WTC11 (cell line): ENCODE results near the gene UPF2. TPM values are rescaled to one million over a fixed set of nuclear protein-coding genes. Genes with fewer than 3 reads are reported as not detected.
A peak's percentile ranks its signal among the peaks of the same experiment; 100 is the strongest.

Source experiments
- ATAC-seq: fragments of 200-7000 bp; cut with Tn5 transposase; 2 replicates; pipeline ENCODE4 v1.10.0; 2021; ENCODE audit warnings: mild to moderate bottlenecking, moderate library complexity
- CTCF ChIA-PET: fragments of 300-600 bp; sonication (Branson Sonifier 250); formaldehyde crosslinking; loops from one replicate; lab custom pipeline; 2021; ENCODE audit warnings: antibody characterized with exemption; lab: Charles Lee
- POLR2A ChIA-PET: fragments of 350-600 bp; sonication (Branson Sonifier 250); formaldehyde crosslinking; loops from one replicate; lab custom pipeline; 2021; ENCODE audit warnings: antibody characterized with exemption; lab: Charles Lee
- DNase-seq: peaks from one replicate; pipeline ENCODE4 v3.0.0; 2021; ENCODE audit warnings: low spot score
- H3K27ac Mint-ChIP-seq: 2 replicates; pipeline ENCODE4 v1.8.0; 2021; ENCODE audit warnings: mixed read lengths
- H3K27me3 Mint-ChIP-seq: 2 replicates; pipeline ENCODE4 v1.8.0; 2021; ENCODE audit warnings: low read depth, mild to moderate bottlenecking, moderate library complexity, mixed read lengths
- H3K36me3 Mint-ChIP-seq: 2 replicates; pipeline ENCODE4 v1.8.0; 2021; ENCODE audit warnings: mixed read lengths
- H3K4me1 Mint-ChIP-seq: 2 replicates; pipeline ENCODE4 v1.8.0; 2022; ENCODE audit warnings: mixed read lengths
- H3K4me3 Mint-ChIP-seq: 2 replicates; pipeline ENCODE4 v1.8.0; 2021; ENCODE audit warnings: mild to moderate bottlenecking, moderate library complexity, mixed read lengths
- H3K9me3 Mint-ChIP-seq: 2 replicates; pipeline ENCODE4 v1.8.0; 2021; ENCODE audit warnings: mixed read lengths
- CREM ChIP-seq: sonication (generic); formaldehyde crosslinking; IDR thresholded peaks from 2 replicates; pipeline ENCODE4 v1.8.1; 2022; ENCODE audit warnings: mild to moderate bottlenecking, missing genetic modification reagents, moderate library complexity
- ESRRA ChIP-seq: sonication (generic); formaldehyde crosslinking; IDR thresholded peaks from 2 replicates; pipeline ENCODE4 v1.8.1; 2022; ENCODE audit warnings: mild to moderate bottlenecking, missing genetic modification reagents, borderline replicate concordance
- FOXK1 ChIP-seq: sonication (generic); formaldehyde crosslinking; IDR thresholded peaks from 2 replicates; pipeline ENCODE4 v1.8.0; 2022; ENCODE audit warnings: mild to moderate bottlenecking, moderate library complexity, missing genetic modification reagents
- HMGA2 ChIP-seq: fragments of 250-450 bp; sonication (Bioruptor Pico); IDR thresholded peaks from 2 replicates; pipeline ENCODE4 v1.4.0; 2021; ENCODE audit warnings: mild to moderate bottlenecking, moderate library complexity
- MXD4 ChIP-seq: fragments of 250-450 bp; sonication (Bioruptor Pico); IDR thresholded peaks from 2 replicates; pipeline ENCODE4 v1.8.0; 2021; ENCODE audit warnings: mild to moderate bottlenecking, moderate library complexity, borderline replicate concordance
- NFATC4 ChIP-seq: fragments of 250-450 bp; sonication (Bioruptor Pico); IDR thresholded peaks from 2 replicates; pipeline ENCODE4 v1.9.0; 2021; ENCODE audit warnings: mild to moderate bottlenecking
- NFYB ChIP-seq: sonication (generic); formaldehyde crosslinking; conservative IDR thresholded peaks from 2 replicates; pipeline ENCODE4 v1.8.0; 2022; ENCODE audit warnings: low read depth, missing genetic modification reagents
- NR1H2 ChIP-seq: sonication (generic); formaldehyde crosslinking; IDR thresholded peaks from 2 replicates; pipeline ENCODE4 v1.9.0; 2021; ENCODE audit warnings: mild to moderate bottlenecking, moderate library complexity, missing genetic modification reagents
- NR2C2 ChIP-seq: sonication (generic); formaldehyde crosslinking; IDR thresholded peaks from 2 replicates; pipeline ENCODE4 v1.8.0; 2022; ENCODE audit warnings: mild to moderate bottlenecking, missing genetic modification reagents
- PRRX2 ChIP-seq: fragments of 250-450 bp; sonication (Bioruptor Pico); IDR thresholded peaks from 2 replicates; pipeline ENCODE4 v1.8.0; 2021; ENCODE audit warnings: mild to moderate bottlenecking
- SP1 ChIP-seq: sonication (generic); formaldehyde crosslinking; conservative IDR thresholded peaks from 2 replicates; pipeline ENCODE4 v1.8.1; 2022; ENCODE audit warnings: missing genetic modification reagents
- TEAD1 ChIP-seq: sonication (generic); formaldehyde crosslinking; IDR thresholded peaks from 2 replicates; pipeline ENCODE4 v1.8.0; 2022; ENCODE audit warnings: mild to moderate bottlenecking, missing genetic modification reagents
- USF1 ChIP-seq: sonication (generic); formaldehyde crosslinking; IDR thresholded peaks from 2 replicates; pipeline ENCODE4 v1.8.0; 2022; ENCODE audit warnings: mild to moderate bottlenecking, missing genetic modification reagents
- USF2 ChIP-seq: sonication (generic); formaldehyde crosslinking; IDR thresholded peaks from 2 replicates; pipeline ENCODE4 v1.8.1; 2023; ENCODE audit warnings: mild to moderate bottlenecking, missing genetic modification reagents, moderate library complexity
- total RNA-seq: library from RNA; stranded (reverse); gene quantifications from 3 replicates; pipeline ENCODE4 v1.2.3, GENCODE V29; 2021
- TF ChIP-seq, protein P1 (sequence below): sonication (generic); formaldehyde crosslinking; IDR thresholded peaks from 2 replicates; pipeline ENCODE4 v1.8.0; 2022; ENCODE audit warnings: missing genetic modification reagents
- TF ChIP-seq, protein P2 (sequence below): fragments of 250-450 bp; sonication (Bioruptor Pico); conservative IDR thresholded peaks from 2 replicates; pipeline ENCODE4 v1.9.0; 2021; ENCODE audit warnings: mild to moderate bottlenecking
- TF ChIP-seq, protein P3 (sequence below): sonication (generic); formaldehyde crosslinking; IDR thresholded peaks from 2 replicates; pipeline ENCODE4 v1.8.1; 2022; ENCODE audit warnings: mild to moderate bottlenecking, missing genetic modification reagents, moderate library complexity, borderline replicate concordance
- TF ChIP-seq, protein P4 (sequence below): sonication (generic); formaldehyde crosslinking; IDR thresholded peaks from 2 replicates; pipeline ENCODE4 v1.8.0; 2022; ENCODE audit warnings: mild to moderate bottlenecking, missing genetic modification reagents
- TF ChIP-seq, protein P5 (sequence below): sonication (generic); formaldehyde crosslinking; IDR thresholded peaks from 2 replicates; pipeline ENCODE4 v1.8.1; 2023; ENCODE audit warnings: mild to moderate bottlenecking, moderate library complexity, missing genetic modification reagents

UPF2 gene
- total RNA-seq, 1 experiment from 2014 or later, result 24.3 TPM

GRCh38 chr10:12006671-12007070, 35.9 kb downstream of the UPF2 start (continued):
- TF ChIP-seq, protein P1, sequence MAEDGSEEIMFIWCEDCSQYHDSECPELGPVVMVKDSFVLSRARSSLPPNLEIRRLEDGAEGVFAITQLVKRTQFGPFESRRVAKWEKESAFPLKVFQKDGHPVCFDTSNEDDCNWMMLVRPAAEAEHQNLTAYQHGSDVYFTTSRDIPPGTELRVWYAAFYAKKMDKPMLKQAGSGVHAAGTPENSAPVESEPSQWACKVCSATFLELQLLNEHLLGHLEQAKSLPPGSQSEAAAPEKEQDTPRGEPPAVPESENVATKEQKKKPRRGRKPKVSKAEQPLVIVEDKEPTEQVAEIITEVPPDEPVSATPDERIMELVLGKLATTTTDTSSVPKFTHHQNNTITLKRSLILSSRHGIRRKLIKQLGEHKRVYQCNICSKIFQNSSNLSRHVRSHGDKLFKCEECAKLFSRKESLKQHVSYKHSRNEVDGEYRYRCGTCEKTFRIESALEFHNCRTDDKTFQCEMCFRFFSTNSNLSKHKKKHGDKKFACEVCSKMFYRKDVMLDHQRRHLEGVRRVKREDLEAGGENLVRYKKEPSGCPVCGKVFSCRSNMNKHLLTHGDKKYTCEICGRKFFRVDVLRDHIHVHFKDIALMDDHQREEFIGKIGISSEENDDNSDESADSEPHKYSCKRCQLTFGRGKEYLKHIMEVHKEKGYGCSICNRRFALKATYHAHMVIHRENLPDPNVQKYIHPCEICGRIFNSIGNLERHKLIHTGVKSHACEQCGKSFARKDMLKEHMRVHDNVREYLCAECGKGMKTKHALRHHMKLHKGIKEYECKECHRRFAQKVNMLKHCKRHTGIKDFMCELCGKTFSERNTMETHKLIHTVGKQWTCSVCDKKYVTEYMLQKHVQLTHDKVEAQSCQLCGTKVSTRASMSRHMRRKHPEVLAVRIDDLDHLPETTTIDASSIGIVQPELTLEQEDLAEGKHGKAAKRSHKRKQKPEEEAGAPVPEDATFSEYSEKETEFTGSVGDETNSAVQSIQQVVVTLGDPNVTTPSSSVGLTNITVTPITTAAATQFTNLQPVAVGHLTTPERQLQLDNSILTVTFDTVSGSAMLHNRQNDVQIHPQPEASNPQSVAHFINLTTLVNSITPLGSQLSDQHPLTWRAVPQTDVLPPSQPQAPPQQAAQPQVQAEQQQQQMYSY (CRISPR knock-in tag), result no peak
- no peak for TF ChIP-seq CREM (CRISPR knock-in tag)
- TF ChIP-seq NR1H2 (CRISPR knock-in tag), result no peak
- TF ChIP-seq NFYB (CRISPR knock-in tag), result no peak
- no peak for TF ChIP-seq HMGA2
- TF ChIP-seq ESRRA (CRISPR knock-in tag), result no peak

GRCh38 chr10:11993834-11994468, 48.7 kb downstream of the UPF2 start:
- H3K9me3 Mint-ChIP-seq, result no peaks in the 10 kb centered on the region
- ATAC-seq (no peak), DNase-seq (no peak)
- 0 out of 2 replicates have a peak overlapping the region, but pooled peaks have one; percentile 41 for H3K27ac Mint-ChIP-seq
- POLR2A ChIA-PET, result no interaction called here
- H3K36me3 Mint-ChIP-seq, result peaks cover 21% of the 10 kb centered on the region
- no peaks in the 10 kb centered on the region for H3K4me1 Mint-ChIP-seq
- CTCF ChIA-PET, result no interaction called here
- TF ChIP-seq NFYB (CRISPR knock-in tag) (no peak), FOXK1 (no peak), MXD4 (no peak), NR2C2 (CRISPR knock-in tag) (no peak), USF1 (no peak), TEAD1 (CRISPR knock-in tag) (no peak), PRRX2 (CRISPR knock-in tag) (no peak), USF2 (CRISPR knock-in tag) (no peak), NFATC4 (CRISPR knock-in tag) (no peak), NR1H2 (CRISPR knock-in tag) (no peak), SP1 (CRISPR knock-in tag) (no peak)
- TF ChIP-seq, protein P2, sequence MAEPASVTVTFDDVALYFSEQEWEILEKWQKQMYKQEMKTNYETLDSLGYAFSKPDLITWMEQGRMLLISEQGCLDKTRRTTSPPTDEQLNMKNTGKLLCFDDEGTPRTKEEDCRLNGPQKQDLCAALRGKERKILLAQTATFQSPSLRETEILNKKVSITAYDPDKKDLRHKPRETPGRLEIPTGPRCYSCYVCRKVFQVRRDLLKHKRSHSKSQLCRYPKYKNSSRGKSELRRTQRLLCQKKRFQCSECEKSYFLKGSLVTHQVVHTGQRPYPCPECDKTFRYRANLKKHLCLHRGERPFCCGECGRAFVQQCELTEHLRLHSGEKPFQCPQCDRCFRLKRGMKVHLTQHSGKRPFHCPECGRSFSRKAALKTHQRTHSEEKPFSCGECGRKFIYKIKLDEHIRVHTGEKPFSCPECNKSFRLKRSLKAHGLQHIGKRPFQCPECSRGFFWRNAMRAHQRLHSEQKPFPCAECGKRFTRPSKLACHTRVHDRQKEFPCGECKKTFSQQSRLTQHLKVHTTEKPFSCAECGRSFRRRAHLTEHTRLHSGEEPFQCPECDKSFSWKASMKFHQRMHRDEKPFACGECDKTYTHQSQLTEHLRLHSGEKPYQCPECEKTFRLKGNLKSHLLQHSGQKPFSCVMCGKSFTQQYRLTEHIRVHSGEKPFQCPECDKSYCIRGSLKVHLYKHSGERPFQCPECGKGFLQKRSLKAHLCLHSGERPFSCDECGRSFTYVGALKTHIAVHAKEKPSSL (CRISPR knock-in tag), result no peak
- TF ChIP-seq, protein P3, sequence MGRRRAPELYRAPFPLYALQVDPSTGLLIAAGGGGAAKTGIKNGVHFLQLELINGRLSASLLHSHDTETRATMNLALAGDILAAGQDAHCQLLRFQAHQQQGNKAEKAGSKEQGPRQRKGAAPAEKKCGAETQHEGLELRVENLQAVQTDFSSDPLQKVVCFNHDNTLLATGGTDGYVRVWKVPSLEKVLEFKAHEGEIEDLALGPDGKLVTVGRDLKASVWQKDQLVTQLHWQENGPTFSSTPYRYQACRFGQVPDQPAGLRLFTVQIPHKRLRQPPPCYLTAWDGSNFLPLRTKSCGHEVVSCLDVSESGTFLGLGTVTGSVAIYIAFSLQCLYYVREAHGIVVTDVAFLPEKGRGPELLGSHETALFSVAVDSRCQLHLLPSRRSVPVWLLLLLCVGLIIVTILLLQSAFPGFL (CRISPR knock-in tag), result no peak
- TF ChIP-seq, protein P4, sequence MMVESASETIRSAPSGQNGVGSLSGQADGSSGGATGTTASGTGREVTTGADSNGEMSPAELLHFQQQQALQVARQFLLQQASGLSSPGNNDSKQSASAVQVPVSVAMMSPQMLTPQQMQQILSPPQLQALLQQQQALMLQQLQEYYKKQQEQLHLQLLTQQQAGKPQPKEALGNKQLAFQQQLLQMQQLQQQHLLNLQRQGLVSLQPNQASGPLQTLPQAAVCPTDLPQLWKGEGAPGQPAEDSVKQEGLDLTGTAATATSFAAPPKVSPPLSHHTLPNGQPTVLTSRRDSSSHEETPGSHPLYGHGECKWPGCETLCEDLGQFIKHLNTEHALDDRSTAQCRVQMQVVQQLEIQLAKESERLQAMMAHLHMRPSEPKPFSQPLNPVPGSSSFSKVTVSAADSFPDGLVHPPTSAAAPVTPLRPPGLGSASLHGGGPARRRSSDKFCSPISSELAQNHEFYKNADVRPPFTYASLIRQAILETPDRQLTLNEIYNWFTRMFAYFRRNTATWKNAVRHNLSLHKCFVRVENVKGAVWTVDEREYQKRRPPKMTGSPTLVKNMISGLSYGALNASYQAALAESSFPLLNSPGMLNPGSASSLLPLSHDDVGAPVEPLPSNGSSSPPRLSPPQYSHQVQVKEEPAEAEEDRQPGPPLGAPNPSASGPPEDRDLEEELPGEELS, result no peak
- TF ChIP-seq, protein P5, sequence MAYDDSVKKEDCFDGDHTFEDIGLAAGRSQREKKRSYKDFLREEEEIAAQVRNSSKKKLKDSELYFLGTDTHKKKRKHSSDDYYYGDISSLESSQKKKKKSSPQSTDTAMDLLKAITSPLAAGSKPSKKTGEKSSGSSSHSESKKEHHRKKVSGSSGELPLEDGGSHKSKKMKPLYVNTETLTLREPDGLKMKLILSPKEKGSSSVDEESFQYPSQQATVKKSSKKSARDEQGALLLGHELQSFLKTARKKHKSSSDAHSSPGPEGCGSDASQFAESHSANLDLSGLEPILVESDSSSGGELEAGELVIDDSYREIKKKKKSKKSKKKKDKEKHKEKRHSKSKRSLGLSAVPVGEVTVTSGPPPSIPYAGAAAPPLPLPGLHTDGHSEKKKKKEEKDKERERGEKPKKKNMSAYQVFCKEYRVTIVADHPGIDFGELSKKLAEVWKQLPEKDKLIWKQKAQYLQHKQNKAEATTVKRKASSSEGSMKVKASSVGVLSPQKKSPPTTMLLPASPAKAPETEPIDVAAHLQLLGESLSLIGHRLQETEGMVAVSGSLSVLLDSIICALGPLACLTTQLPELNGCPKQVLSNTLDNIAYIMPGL (CRISPR knock-in tag), result no peak
- TF ChIP-seq, protein P1 (CRISPR knock-in tag), result no peak
- H3K27me3 Mint-ChIP-seq, result no peaks in the 10 kb centered on the region
- H3K4me3 Mint-ChIP-seq, result no peak overlapping the region
